Kidney (tissue), 14 donors: Measurements from ENCODE around the gene PPM1N. TPM values are rescaled to one million over a fixed set of nuclear protein-coding genes. Genes with fewer than 3 reads are reported as not detected.
A peak's percentile ranks its signal among the peaks of the same experiment; 100 is the strongest.

Source experiments
- DNase-seq, 5 donors: peaks; one replicate each; pipeline ENCODE4 v3.0.0-alpha.2; 2013 to 2020
- FAIRE-seq: peaks from 2 replicates; lab custom pipeline; 2012; peaks lifted over from hg19 to GRCh38; lab: Jason Lieb, UNC
- H3K27ac ChIP-seq, 2 donors: one replicate each; pipeline ENCODE4 v1.7.0; 2013; ENCODE audit warnings: low read depth in 2 of 2, low read length in 2 of 2, inconsistent platforms in 1 of 2
- H3K27me3 ChIP-seq: one replicate; pipeline ENCODE4 v1.7.1; 2013; ENCODE audit warnings: low read length, inconsistent platforms; ENCODE audit not compliant: control insufficient read depth, insufficient read depth
- H3K36me3 ChIP-seq, 3 donors: one replicate each; pipeline versions ENCODE4 v1.7.0 to v1.7.1; 2013; ENCODE audit warnings: low read length in 3 of 3, control low read depth in 1 of 3, inconsistent platforms in 1 of 3; ENCODE audit not compliant: insufficient read depth in 3 of 3, control insufficient read depth in 2 of 3
- H3K4me1 ChIP-seq, 3 donors: one replicate each; pipeline versions ENCODE4 v1.7.0 to v1.7.1; 2013; ENCODE audit warnings: low read length in 3 of 3, inconsistent platforms in 1 of 3, low read depth in 1 of 3; ENCODE audit not compliant: control insufficient read depth in 2 of 3, insufficient read depth in 2 of 3
- H3K4me3 ChIP-seq, 3 donors: one replicate each; pipeline versions ENCODE4 v1.7.0 to v1.8.1; 2013; ENCODE audit warnings: low read length in 3 of 3, control low read depth in 1 of 3, inconsistent platforms in 1 of 3
- H3K9ac ChIP-seq, 3 donors: one replicate each; pipeline versions ENCODE4 v1.7.0 to v1.7.1; 2013; ENCODE audit warnings: low read length in 3 of 3, control low read depth in 1 of 3, inconsistent platforms in 1 of 3
- H3K9me3 ChIP-seq, 3 donors: one replicate each; pipeline versions ENCODE4 v1.7.0 to v1.7.1; 2013; ENCODE audit warnings: low read length in 3 of 3, control low read depth in 1 of 3, inconsistent platforms in 1 of 3; ENCODE audit not compliant: control insufficient read depth in 2 of 3, insufficient read depth in 1 of 3
- intact Hi-C: fragments of 100-400 bp; cut with DNase I; formaldehyde crosslinking; loops from one replicate; pipeline ENCODE4 v1.11.1; 2022
- polyA plus RNA-seq: library from polyadenylated mRNA; stranded (reverse); fragments of 350-450 nt; fragmentation: Illumina TruSeq; extraction: RNeasy Lipid Tissue Mini Kit (QIAGEN cat#74804); gene quantifications from one replicate; pipeline ENCODE4 v1.2.3, GENCODE V29; 2014; ENCODE audit warnings: low read depth, low replicate concordance; ENCODE audit not compliant: insufficient read depth
- total RNA-seq: library from RNA; stranded (reverse); fragmentation: NEBNext Ultra II Directional; extraction: Animal tissue kit (Norgen Biotek cat#: 25700); gene quantifications from one replicate; pipeline ENCODE4 v1.2.1, GENCODE V29; 2021
- TF ChIP-seq, protein P1 (sequence below): IDR thresholded peaks from 3 replicates; pipeline ENCODE4 v1.5.1; 2012; ENCODE audit warnings: mild to moderate bottlenecking, moderate library complexity, borderline replicate concordance; ENCODE audit not compliant: insufficient read depth; ENCODE audit errors: extremely low read depth
- donor health status: control.
- donor health status: control.
- donor health status: control.
- donor health status: control.
- donor health status: control.
- donor health status: DM: yes; HTN: yes; CAD: no.
- donor health status: Normal renal cell carcinoma (clear cell type).

PPM1N gene
- total and polyA plus RNA-seq, 2 donors from 2014 or later: 0.69 to 2.2 TPM

DNA sequence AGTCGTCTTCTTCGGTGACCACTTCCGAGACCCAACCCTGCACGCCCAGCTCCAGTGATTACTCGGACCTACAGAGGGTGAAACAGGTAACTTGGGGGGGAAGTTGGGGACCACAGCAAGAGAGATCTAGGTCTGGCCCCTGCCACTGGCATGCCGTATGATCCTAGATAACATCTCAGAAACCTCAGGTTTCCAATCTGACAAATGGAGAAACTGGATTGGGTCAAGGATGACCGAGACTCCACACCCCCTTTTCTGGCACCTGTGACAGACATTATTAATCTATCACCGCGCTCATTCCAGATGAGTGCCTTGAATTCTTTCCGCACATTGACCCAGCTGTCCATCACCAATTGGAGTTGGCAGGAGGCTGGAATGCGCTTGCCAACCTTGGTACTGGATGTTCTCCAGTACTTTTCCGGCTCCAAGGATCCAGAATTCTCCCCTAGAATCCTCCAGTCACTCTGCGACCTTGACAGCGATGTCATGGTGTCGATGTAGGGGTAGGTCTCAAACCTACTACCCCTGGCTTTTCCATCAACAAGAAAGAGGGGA is 26.4 kb downstream of the PPM1N start:
- peak overlapping the region in 1 of 2 donors; percentile 40 for H3K27ac ChIP-seq
- no peak for FAIRE-seq

DNA sequence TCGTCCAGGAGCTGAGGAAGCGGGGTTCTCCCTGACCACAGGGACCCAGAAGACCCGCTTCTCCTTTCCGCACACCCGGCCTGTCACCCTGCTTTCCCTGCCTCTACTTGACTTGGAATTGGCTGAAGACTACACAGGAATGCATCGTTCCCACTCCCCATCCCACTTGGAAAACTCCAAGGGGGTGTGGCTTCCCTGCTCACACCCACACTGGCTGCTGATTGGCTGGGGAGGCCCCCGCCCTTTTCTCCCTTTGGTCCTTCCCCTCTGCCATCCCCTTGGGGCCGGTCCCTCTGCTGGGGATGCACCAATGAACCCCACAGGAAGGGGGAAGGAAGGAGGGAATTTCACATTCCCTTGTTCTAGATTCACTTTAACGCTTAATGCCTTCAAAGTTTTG is 27.9 kb downstream of the PPM1N start:
- TF ChIP-seq, protein P1, sequence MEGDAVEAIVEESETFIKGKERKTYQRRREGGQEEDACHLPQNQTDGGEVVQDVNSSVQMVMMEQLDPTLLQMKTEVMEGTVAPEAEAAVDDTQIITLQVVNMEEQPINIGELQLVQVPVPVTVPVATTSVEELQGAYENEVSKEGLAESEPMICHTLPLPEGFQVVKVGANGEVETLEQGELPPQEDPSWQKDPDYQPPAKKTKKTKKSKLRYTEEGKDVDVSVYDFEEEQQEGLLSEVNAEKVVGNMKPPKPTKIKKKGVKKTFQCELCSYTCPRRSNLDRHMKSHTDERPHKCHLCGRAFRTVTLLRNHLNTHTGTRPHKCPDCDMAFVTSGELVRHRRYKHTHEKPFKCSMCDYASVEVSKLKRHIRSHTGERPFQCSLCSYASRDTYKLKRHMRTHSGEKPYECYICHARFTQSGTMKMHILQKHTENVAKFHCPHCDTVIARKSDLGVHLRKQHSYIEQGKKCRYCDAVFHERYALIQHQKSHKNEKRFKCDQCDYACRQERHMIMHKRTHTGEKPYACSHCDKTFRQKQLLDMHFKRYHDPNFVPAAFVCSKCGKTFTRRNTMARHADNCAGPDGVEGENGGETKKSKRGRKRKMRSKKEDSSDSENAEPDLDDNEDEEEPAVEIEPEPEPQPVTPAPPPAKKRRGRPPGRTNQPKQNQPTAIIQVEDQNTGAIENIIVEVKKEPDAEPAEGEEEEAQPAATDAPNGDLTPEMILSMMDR: no peak
- no peak overlapping the region for H3K27ac ChIP-seq
- intact Hi-C loops: no loop called here
- peak; percentile 79 to 94 (median 81) for DNase-seq
- H3K9me3 ChIP-seq: no peaks in the 10 kb centered on the region
- H3K9ac ChIP-seq: no peak overlapping the region
- no peak overlapping the region for H3K4me3 ChIP-seq
- peaks cover 0 to 7% (median 0%) of the 10 kb centered on the region in 3 donors for H3K4me1 ChIP-seq
- H3K36me3 ChIP-seq: peaks cover 4 to 13% (median 5%) of the 10 kb centered on the region in 3 donors
- peaks cover 2% of the 10 kb centered on the region for H3K27me3 ChIP-seq
- FAIRE-seq: no peak

More for the DNA sequence above, 26.4 kb downstream of the PPM1N start:
- DNase-seq: no peak
- Histone ChIP-seq H3K27me3 (peaks cover 2% of the 10 kb centered on the region), H3K4me1 (peaks cover 0 to 7% (median 0%) of the 10 kb centered on the region in 3 donors), H3K4me3 (no peak overlapping the region), H3K9ac (no peak overlapping the region), H3K9me3 (no peaks in the 10 kb centered on the region), H3K36me3 (peaks cover 5 to 13% (median 6%) of the 10 kb centered on the region in 3 donors)
- TF ChIP-seq, protein P1: no peak
- intact Hi-C loops: no loop called here

GRCh38 chr19:45526971-45527370 is 28.7 kb downstream of the PPM1N start:
- Histone ChIP-seq H3K9me3 (no peaks in the 10 kb centered on the region), H3K4me3 (no peak overlapping the region), H3K36me3 (peaks cover 4 to 13% (median 5%) of the 10 kb centered on the region in 3 donors), H3K9ac (no peak overlapping the region), H3K4me1 (peaks cover 0 to 7% (median 0%) of the 10 kb centered on the region in 3 donors), H3K27ac (no peak overlapping the region), H3K27me3 (peaks cover 2% of the 10 kb centered on the region)
- FAIRE-seq (no peak), DNase-seq (no peak)
- intact Hi-C loops: no loop called here
- TF ChIP-seq, protein P1: no peak
